Endothelial cell of umbilical vein (primary cell): ENCODE data around the gene TUBGCP2. TPM values are rescaled to one million over a fixed set of nuclear protein-coding genes. Genes with fewer than 3 reads are reported as not detected.

Experiments
- BruUV-seq: library from RNA; stranded (reverse); fragments of 400-500 nt; replicated peaks from 2 replicates; lab custom pipeline; 2021; lab: Mats Ljungman, UMichigan
- CTCF ChIA-PET: fragments of 300-600, 350-600 bp; sonication (Branson Sonifier 250); formaldehyde crosslinking; loops from one replicate; lab custom pipeline; 2021; ENCODE audit warnings: antibody characterized with exemption, inconsistent platforms; lab: Charles Lee
- POLR2A ChIA-PET: fragments of 300-600, 350-600 bp; sonication (Branson Sonifier 250); formaldehyde crosslinking; loops from one replicate; lab custom pipeline; 2021; ENCODE audit warnings: antibody characterized with exemption, inconsistent platforms; lab: Charles Lee
- DNase-seq: peaks from one replicate; pipeline ENCODE4 v3.0.0-alpha.2; 2011; ENCODE audit warnings: low read depth, low spot score
- FAIRE-seq: peaks from 2 replicates; lab custom pipeline; 2011; peaks lifted over from hg19 to GRCh38; lab: Jason Lieb, UNC
- H2AFZ ChIP-seq: 2 replicates; pipeline ENCODE4 v1.6.0; 2012; ENCODE audit warnings: low read depth, low read length, control low read depth, inconsistent platforms
- H3K27ac ChIP-seq: 2 replicates; pipeline ENCODE4 v1.5.1; 2011; ENCODE audit warnings: low read depth, mild to moderate bottlenecking, control low read depth, low read length, moderate library complexity; ENCODE audit not compliant: insufficient read depth
- H3K27me3 ChIP-seq, 2 experiments: 2 replicates each; pipeline versions ENCODE4 v1.6.0 to v1.6.1; 2011; ENCODE audit warnings: low read length in 2 of 2, mixed read lengths in 1 of 2; ENCODE audit not compliant: control insufficient read depth in 2 of 2, insufficient read depth in 2 of 2
- H3K36me3 ChIP-seq, 2 experiments: 2 replicates in 1 of 2; 3 replicates in 1 of 2; pipeline ENCODE4 v1.5.1; 2011; ENCODE audit warnings: low read length in 2 of 2, mild to moderate bottlenecking in 1 of 2, moderate library complexity in 1 of 2; ENCODE audit not compliant: control insufficient read depth in 2 of 2, insufficient read depth in 2 of 2; ENCODE audit errors: extremely low read depth in 1 of 2
- H3K4me1 ChIP-seq: 3 replicates; pipeline ENCODE4 v1.5.1; 2011; ENCODE audit warnings: mild to moderate bottlenecking, low read length; ENCODE audit not compliant: control insufficient read depth, insufficient read depth; ENCODE audit errors: extremely low read depth
- H3K4me2 ChIP-seq: 2 replicates; pipeline ENCODE4 v1.6.1; 2011; ENCODE audit warnings: low read length, control low read depth, mixed read lengths; ENCODE audit not compliant: insufficient read depth
- H3K4me3 ChIP-seq, 3 experiments: fragments of 200-600 bp in 1 of 3; sonication (generic), shearing (Covaris generic) in 1 of 3; replicated peaks in 1 of 3; 2 replicates each; pipeline ENCODE4 v1.5.1; 2011 to 2016; ENCODE audit warnings: control low read depth in 3 of 3, low read length in 3 of 3, mild to moderate bottlenecking in 2 of 3, inconsistent platforms in 1 of 3, low read depth in 1 of 3, moderate library complexity in 1 of 3; ENCODE audit not compliant: insufficient read depth in 1 of 3
- H3K79me2 ChIP-seq: 2 replicates; pipeline ENCODE4 v1.6.0; 2012; ENCODE audit warnings: low read length, inconsistent platforms; ENCODE audit not compliant: control insufficient read depth, insufficient read depth
- H3K9ac ChIP-seq: replicated peaks from 2 replicates; pipeline ENCODE3; 2011; ENCODE audit warnings: low read length, control low read depth; ENCODE audit not compliant: insufficient read depth; ENCODE audit errors: extremely low read depth
- H3K9me1 ChIP-seq: replicated peaks from 3 replicates; pipeline ENCODE4 v1.6.0; 2011; ENCODE audit warnings: mild to moderate bottlenecking, low read length; ENCODE audit not compliant: control insufficient read depth, insufficient read depth; ENCODE audit errors: extremely low read depth
- H3K9me3 ChIP-seq: replicated peaks from 2 replicates; pipeline ENCODE4 v1.5.1; 2012; ENCODE audit warnings: low read length, inconsistent platforms; ENCODE audit not compliant: control insufficient read depth, insufficient read depth
- H4K20me1 ChIP-seq: replicated peaks from 2 replicates; pipeline ENCODE3; 2011; ENCODE audit warnings: mild to moderate bottlenecking, low read length; ENCODE audit not compliant: control insufficient read depth, insufficient read depth; ENCODE audit errors: extremely low read depth
- EZH2 ChIP-seq: IDR thresholded peaks from 2 replicates; pipeline ENCODE4 v1.6.1; 2012; ENCODE audit warnings: borderline replicate concordance, low read depth, mild to moderate bottlenecking, moderate library complexity, low read length, inconsistent platforms; ENCODE audit not compliant: severe bottlenecking
- FOS ChIP-seq: IDR thresholded peaks from 2 replicates; pipeline ENCODE4 v1.6.1; 2011; ENCODE audit warnings: mild to moderate bottlenecking, low read length, moderate library complexity, borderline replicate concordance; ENCODE audit not compliant: insufficient read depth
- GATA2 ChIP-seq: IDR thresholded peaks from 2 replicates; pipeline ENCODE4 v1.7.0; 2011; ENCODE audit warnings: low read depth, mild to moderate bottlenecking, moderate library complexity, mixed read lengths, low read length; ENCODE audit not compliant: insufficient read length, insufficient read depth
- JUN ChIP-seq: IDR thresholded peaks from 2 replicates; pipeline ENCODE4 v1.6.1; 2011; ENCODE audit warnings: borderline replicate concordance, low read depth; ENCODE audit not compliant: insufficient read length, insufficient read depth
- MYC ChIP-seq: IDR thresholded peaks from one replicate; pipeline ENCODE4 v1.6.1; 2011; ENCODE audit warnings: mild to moderate bottlenecking, low read depth, low read length
- POLR2A ChIP-seq: IDR thresholded peaks from 2 replicates; pipeline ENCODE4 v1.6.1; 2012; ENCODE audit warnings: low read depth, mild to moderate bottlenecking, control low read depth, low read length
- POLR2AphosphoS5 ChIP-seq: IDR thresholded peaks from 2 replicates; pipeline ENCODE4 v1.6.1; 2012; ENCODE audit warnings: low read depth, mild to moderate bottlenecking, control low read depth, low read length, moderate library complexity; ENCODE audit not compliant: insufficient read depth
- dilution Hi-C: fragments of 300-500 bp; cut with MboI; formaldehyde crosslinking; loops from one replicate; pipeline ENCODE4 v1.15.0; 2019; ENCODE audit warnings: low sequenced_read_pairs; ENCODE audit not compliant: extremely low pct_ligation_motif_present
- intact Hi-C: fragments of 100-400 bp; cut with micrococcal nuclease; formaldehyde crosslinking; loops from one replicate; pipeline ENCODE4 v1.10.0; 2022
- polyA plus RNA-seq, 4 experiments: library from polyadenylated mRNA; depleted of rRNA in 3 of 4; stranded (reverse) in 3 of 4; unstranded in 1 of 4; fragments of >200 nt; gene quantifications; 2 replicates each; pipeline versions ENCODE4 v1.2.1 to v1.2.3, GENCODE V29; 2011 to 2012; ENCODE audit warnings: missing spikeins in 1 of 4
- total RNA-seq: library from RNA; stranded (reverse); gene quantifications from 2 replicates; pipeline ENCODE4 v1.2.3, GENCODE V29; 2021
- TF ChIP-seq, protein P1 (sequence below): IDR thresholded peaks from 2 replicates; pipeline ENCODE4 v1.6.1; 2011; ENCODE audit not compliant: insufficient read depth, insufficient read length
- TF ChIP-seq, protein P2 (sequence below), 2 donors: IDR thresholded peaks; 1 replicate in 1 of 2; 2 replicates in 1 of 2; pipeline ENCODE4 v1.5.1; 2011; ENCODE audit warnings: low read length in 2 of 2, mild to moderate bottlenecking in 2 of 2, moderate library complexity in 2 of 2, control low read depth in 1 of 2, inconsistent platforms in 1 of 2, low read depth in 1 of 2; ENCODE audit not compliant: insufficient read depth in 1 of 2; ENCODE audit errors: extremely low read depth in 1 of 2

Gene TUBGCP2
- total and polyA plus RNA-seq, 2 donors (not counting 3 experiments of a cell fraction or from before 2014, with no cell fraction given), result 37.1 to 53.1 TPM

DNA sequence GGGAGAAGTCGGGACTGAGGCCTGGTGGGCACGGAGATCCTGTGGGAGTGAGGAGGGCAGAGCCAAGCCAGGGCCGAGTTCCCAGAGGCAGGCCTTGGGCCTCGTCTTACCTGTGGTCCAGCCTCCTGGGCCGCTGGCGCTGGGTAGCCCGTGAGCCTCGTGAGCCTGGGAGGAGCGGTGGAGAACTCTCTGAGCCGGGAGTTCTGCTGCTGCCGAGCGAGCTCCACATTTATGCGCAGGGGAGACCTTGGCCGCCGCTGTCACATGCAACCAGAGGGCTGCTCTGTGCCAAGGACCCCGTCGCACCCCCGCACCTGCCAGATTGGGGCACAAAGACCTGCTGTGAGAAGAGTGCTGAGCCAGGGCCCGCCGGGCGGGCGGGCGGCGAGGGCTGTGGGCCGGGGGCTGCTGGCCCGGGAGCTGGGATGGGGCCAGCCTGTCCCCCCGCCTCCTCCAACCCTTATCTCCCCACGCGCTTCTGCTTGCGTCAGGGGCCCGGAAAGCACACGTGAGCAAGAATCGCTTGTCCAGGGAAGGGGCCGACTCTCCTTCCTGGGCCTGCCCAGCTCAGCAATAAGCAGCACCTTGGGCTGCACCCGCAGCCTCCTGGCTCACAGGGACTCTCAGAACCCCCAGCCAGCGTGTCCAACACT, 60.9 kb downstream of the TUBGCP2 start:
- Histone ChIP-seq H3K27ac (no peak overlapping the region), H3K36me3 (no peaks in the 10 kb centered on the region), H3K4me1 (no peaks in the 10 kb centered on the region), H3K79me2 (no peaks in the 10 kb centered on the region), H3K9ac (no peak overlapping the region), H4K20me1 (no peaks in the 10 kb centered on the region), H3K9me3 (no peaks in the 10 kb centered on the region), H3K4me3 (no peak overlapping the region), H3K4me2 (no peak overlapping the region), H2AFZ (no peak overlapping the region), H3K27me3 (no peaks in the 10 kb centered on the region), H3K9me1 (no peaks in the 10 kb centered on the region)
- no peak for FAIRE-seq
- POLR2A ChIA-PET, result no interaction called here
- no peak for DNase-seq
- CTCF ChIA-PET, result interaction anchor here (1.3 kb wide), 1 partner anchor 10 kb away, joined by 4 read pairs; no protein-coding TSS in a partner anchor
- dilution Hi-C loops, result no loop called here
- BruUV-seq, result no TSS peak
- intact Hi-C loops, result no loop called here
- TF ChIP-seq, protein P1, sequence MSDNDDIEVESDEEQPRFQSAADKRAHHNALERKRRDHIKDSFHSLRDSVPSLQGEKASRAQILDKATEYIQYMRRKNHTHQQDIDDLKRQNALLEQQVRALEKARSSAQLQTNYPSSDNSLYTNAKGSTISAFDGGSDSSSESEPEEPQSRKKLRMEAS, result no peak
- no peak for TF ChIP-seq FOS
- no peak for TF ChIP-seq MYC
- TF ChIP-seq, protein P2, sequence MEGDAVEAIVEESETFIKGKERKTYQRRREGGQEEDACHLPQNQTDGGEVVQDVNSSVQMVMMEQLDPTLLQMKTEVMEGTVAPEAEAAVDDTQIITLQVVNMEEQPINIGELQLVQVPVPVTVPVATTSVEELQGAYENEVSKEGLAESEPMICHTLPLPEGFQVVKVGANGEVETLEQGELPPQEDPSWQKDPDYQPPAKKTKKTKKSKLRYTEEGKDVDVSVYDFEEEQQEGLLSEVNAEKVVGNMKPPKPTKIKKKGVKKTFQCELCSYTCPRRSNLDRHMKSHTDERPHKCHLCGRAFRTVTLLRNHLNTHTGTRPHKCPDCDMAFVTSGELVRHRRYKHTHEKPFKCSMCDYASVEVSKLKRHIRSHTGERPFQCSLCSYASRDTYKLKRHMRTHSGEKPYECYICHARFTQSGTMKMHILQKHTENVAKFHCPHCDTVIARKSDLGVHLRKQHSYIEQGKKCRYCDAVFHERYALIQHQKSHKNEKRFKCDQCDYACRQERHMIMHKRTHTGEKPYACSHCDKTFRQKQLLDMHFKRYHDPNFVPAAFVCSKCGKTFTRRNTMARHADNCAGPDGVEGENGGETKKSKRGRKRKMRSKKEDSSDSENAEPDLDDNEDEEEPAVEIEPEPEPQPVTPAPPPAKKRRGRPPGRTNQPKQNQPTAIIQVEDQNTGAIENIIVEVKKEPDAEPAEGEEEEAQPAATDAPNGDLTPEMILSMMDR (IDR thresholded peaks at IDR 0.05; ENCODE audit: extremely low read depth in 1 of 2, insufficient read depth in 1 of 2, low read depth in 1 of 2, low read length in 2 of 2), result no peak
- TF ChIP-seq JUN, result no peak
- TF ChIP-seq EZH2, result no peak
- no peak for TF ChIP-seq POLR2AphosphoS5
- TF ChIP-seq POLR2A, result no peak
- TF ChIP-seq GATA2, result no peak
